ENCODE measurements around the gene KCNE3.
A peak's percentile ranks its signal among the peaks of the same experiment; 100 is the strongest.

KCNE3 gene

DNA sequence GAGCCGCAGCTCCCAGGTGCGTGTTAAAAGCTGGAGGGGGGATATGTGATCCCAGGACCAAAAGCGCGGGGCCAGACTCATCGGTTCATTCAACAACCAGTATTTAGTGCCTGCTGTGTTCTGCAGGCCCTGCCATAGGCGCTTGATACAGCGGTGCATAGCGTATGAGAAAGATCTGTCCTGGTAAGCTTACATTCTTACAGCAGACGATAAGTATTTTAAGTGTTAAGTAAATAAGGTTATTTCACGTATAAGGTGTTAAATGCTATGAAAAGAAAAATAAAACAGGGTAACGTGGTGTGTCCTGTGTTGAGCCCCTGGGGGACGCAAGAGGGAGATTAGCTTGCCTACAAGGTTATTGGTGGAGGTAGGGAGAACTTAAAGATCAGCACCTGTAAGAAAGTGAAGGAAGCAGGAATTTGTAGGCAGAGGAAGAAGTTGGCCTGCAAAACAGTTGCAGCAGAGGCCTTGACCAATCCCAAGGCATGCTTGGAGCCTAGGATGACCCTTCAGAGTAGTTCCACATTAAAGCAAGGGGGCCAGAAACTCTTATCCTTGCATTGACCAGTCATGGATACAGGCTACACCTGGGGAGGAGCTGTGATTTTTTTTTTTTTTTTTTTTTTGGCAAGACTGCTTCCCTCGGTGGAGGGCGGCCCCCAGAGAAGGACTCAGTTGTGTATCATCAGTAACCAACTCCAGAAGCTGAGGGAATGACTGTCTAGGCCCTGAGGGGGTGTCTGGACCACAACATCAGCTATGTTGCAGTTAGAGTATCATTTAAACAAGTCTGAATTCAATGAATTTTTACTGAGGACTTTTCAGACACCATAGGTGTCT is 26.7 kb upstream of the KCNE3 start:
- TF ChIP-seq, protein P1, sequence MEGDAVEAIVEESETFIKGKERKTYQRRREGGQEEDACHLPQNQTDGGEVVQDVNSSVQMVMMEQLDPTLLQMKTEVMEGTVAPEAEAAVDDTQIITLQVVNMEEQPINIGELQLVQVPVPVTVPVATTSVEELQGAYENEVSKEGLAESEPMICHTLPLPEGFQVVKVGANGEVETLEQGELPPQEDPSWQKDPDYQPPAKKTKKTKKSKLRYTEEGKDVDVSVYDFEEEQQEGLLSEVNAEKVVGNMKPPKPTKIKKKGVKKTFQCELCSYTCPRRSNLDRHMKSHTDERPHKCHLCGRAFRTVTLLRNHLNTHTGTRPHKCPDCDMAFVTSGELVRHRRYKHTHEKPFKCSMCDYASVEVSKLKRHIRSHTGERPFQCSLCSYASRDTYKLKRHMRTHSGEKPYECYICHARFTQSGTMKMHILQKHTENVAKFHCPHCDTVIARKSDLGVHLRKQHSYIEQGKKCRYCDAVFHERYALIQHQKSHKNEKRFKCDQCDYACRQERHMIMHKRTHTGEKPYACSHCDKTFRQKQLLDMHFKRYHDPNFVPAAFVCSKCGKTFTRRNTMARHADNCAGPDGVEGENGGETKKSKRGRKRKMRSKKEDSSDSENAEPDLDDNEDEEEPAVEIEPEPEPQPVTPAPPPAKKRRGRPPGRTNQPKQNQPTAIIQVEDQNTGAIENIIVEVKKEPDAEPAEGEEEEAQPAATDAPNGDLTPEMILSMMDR (conservative IDR thresholded peaks at IDR 0.05), result no peak
- no peak for TF ChIP-seq ZFX (IDR thresholded peaks at IDR 0.05)
- peak overlapping the region; percentile 99 for H3K27ac ChIP-seq

DNA sequence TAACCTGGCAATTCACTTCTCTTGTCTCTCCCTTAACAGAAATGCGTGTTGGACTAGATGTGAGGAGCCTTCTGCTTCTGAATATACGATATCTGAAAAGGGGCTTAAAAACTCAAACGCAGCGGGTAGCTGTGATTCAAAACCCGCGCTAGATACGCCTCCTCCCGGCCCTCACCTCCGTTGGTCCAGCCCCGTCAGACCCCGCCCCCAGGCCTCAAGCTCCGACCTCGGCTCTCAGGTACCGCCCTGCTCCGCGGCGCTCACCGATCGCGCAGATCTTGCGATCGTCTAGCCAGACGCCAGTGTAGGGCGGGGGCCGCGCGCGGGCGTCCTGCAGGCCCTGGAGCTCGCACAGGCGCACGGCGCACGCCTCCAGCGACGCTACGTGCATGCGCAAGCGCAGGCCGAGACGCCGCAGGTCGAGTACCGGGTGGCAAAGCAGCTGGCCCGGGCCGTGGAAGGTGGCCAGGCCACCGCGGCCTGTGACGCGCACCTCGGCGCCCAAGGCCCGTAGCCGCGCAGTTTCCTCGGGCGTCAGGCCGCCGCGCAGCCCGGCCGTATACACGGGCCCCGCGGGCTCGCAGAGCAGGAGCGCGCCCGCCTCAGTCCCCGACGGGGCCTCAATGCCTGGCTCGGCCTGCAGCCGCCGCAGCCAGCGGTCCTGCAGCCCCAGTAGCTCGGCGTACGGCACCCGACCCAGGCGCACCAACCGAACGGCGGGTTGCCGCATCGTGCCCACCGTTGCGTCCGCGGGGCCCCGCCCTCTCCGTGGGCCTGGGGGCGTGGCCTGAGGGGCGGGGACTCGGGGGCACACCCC is 25.8 kb upstream of the KCNE3 start, which contains the start of gene LIPT2:
Gene LIPT2 (minus strand): TSS at position 751 of the 817 bp plus-strand sequence. CDS start 21 bp downstream, at position 730.
- H3K27ac ChIP-seq, result peak within 1 kb of the TSS; percentile 99
- TF ChIP-seq ZFX (IDR thresholded peaks at IDR 0.05), result peak; percentile 98
- TF ChIP-seq, protein P1 (conservative IDR thresholded peaks at IDR 0.05), result no peak

DNA sequence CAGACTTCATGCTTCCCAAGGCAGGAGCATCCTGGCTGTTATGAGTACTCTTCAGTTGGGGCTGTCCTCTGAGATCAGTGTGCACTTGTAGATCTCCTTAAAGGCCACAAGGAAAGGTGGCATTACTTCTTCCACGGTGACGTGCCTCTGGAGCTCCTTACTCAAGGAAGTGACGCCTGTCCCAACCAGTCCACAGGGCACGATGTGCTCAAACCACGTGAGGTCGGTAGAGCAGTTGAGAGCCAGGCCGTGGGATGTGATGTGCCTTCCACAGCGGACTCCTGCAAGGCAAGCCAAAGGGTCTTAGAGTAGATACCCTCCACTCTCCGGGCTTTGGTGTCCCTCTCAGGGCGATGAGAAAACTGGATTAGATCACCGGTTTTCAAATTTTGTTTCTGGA is 24.7 kb upstream of the KCNE3 start:
- TF ChIP-seq, protein P1 (conservative IDR thresholded peaks at IDR 0.05), result no peak
- no peak for TF ChIP-seq ZFX (IDR thresholded peaks at IDR 0.05)
- H3K27ac ChIP-seq, result peak overlapping the region; percentile 99

DNA sequence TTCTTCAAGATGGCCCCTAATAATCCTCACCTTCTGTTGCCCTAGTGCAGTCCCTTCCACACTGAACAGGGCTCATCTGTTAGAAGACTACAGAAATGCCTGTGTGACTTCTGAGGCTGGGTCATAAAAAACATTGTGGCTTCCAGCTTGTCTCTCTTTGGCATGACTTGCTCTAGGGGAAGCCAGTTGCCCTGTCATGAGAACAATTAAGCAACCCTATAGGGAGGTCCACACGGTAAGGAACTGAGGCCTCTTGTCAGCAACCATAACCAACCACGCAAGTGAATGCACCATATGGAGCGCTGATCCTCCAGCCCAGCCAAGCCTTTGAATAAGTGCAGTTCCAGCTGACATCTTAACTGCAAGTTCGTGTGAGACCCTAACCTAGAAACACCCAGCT is 23.6 kb upstream of the KCNE3 start:
- no peak overlapping the region for H3K27ac ChIP-seq
- TF ChIP-seq, protein P1 (conservative IDR thresholded peaks at IDR 0.05), result no peak
- TF ChIP-seq ZFX (IDR thresholded peaks at IDR 0.05), result no peak

DNA sequence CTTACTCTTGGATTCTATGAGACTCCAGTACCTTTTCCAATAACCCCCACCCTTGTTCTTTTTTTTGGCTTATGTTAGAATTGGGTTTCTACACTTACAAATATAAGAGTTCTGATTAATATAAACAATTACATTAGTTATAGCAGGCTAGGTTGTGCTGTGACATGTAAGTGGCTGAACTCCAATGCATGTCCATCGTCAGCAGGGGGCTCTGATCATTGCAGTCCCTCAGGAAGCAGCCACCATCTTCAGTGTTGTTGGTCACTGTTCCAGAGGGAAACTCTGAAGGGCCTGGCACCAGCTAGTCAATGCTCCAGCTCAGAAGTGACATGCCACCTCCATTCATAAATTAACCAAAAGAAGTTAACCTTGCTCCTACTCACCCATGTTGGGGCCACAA is 20.5 kb upstream of the KCNE3 start:
- H3K27ac ChIP-seq, result no peak overlapping the region
- TF ChIP-seq, protein P1 (conservative IDR thresholded peaks at IDR 0.05), result peak; percentile 16
- TF ChIP-seq ZFX (IDR thresholded peaks at IDR 0.05), result no peak

DNA sequence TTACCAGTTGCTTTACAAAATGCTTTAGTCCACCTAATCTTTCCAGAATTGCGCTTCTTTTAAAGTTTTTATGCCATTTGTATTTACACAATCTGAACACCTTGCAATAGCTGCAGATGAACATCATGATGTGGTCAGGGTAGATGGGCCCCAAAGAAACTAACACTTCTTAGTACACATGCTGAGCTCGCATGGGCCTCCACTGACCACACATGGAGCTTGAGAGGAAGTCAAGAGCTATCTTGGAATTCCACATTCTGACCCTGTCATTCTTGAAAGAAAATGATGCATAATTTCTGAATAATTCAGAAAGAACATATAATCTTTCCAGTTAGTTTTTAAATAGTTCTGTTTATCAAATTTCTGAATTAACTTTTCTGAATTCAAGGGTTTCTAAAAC is 18.5 kb upstream of the KCNE3 start:
- TF ChIP-seq ZFX (IDR thresholded peaks at IDR 0.05), result no peak
- TF ChIP-seq, protein P1 (conservative IDR thresholded peaks at IDR 0.05), result no peak
- H3K27ac ChIP-seq, result no peak overlapping the region

All from C4-2B (cell line).